HepG2 (cell line): ENCODE data around the gene SSC4D. TPM values are rescaled to one million over a fixed set of nuclear protein-coding genes. Genes with fewer than 3 reads are reported as not detected.

Experiments used
- ATAC-seq: fragments of 200-7000 bp; cut with Tn5 transposase; 3 replicates; pipeline ENCODE4 v1.9.1; 2020; ENCODE audit warnings: mild to moderate bottlenecking, moderate library complexity
- BruUV-seq: library from RNA; stranded (reverse); fragments of 400-500 nt; replicated peaks from 2 replicates; lab custom pipeline; 2021; lab: Mats Ljungman, UMichigan
- CTCF ChIA-PET: fragments of 300-600 bp; formaldehyde crosslinking; extraction: SDS; loops from one replicate; lab custom pipeline; 2021; ENCODE audit warnings: low total read pairs, inconsistent platforms, low intra/inter-chr PET ratio; lab: Yijun Ruan, JAX
- POLR2A ChIA-PET: fragments of 350-600 bp; sonication (Branson Sonifier 250); formaldehyde crosslinking; loops from one replicate; lab custom pipeline; 2020; ENCODE audit warnings: antibody characterized with exemption, inconsistent platforms; lab: Yijun Ruan, JAX
- DNase-seq: peaks from one replicate; pipeline ENCODE4 v3.0.0-alpha.2; 2015; ENCODE audit warnings: low spot score
- FAIRE-seq: peaks from 3 replicates; lab custom pipeline; 2011; peaks lifted over from hg19 to GRCh38; lab: Jason Lieb, UNC
- H2AFZ ChIP-seq: one replicate; pipeline ENCODE4 v1.6.1; 2011; ENCODE audit warnings: low read length, inconsistent platforms
- H3K27ac ChIP-seq: fragments of 300-600 bp; 3 replicates; pipeline ENCODE4 v1.8.0; 2011; ENCODE audit warnings: mixed run types, mild to moderate bottlenecking, mixed read lengths, low read length, inconsistent platforms; ENCODE audit not compliant: insufficient read depth; ENCODE audit errors: extremely low read length
- H3K27me3 ChIP-seq, 2 experiments: fragments of 200-600 bp in 1 of 2; 2 replicates in 1 of 2; 3 replicates in 1 of 2; pipeline versions ENCODE4 v1.6.0 to v1.8.0; 2011; ENCODE audit warnings: low read length in 2 of 2, mild to moderate bottlenecking in 2 of 2, moderate library complexity in 2 of 2, inconsistent platforms in 1 of 2; ENCODE audit not compliant: insufficient read depth in 2 of 2, control insufficient read depth in 1 of 2
- H3K36me3 ChIP-seq, 2 experiments: fragments of 200-600 bp in 1 of 2; replicated peaks in 1 of 2; 2 replicates in 1 of 2; 3 replicates in 1 of 2; pipeline versions ENCODE4 v1.5.1 to v1.8.0; 2011; ENCODE audit warnings: low read length in 2 of 2, inconsistent platforms in 1 of 2; ENCODE audit not compliant: insufficient read depth in 2 of 2, control insufficient read depth in 1 of 2
- H3K4me1 ChIP-seq: 2 replicates; pipeline ENCODE4 v1.5.1; 2012; ENCODE audit warnings: low read length, inconsistent platforms; ENCODE audit not compliant: insufficient read depth
- H3K4me2 ChIP-seq: 2 replicates; pipeline ENCODE4 v1.6.0; 2011; ENCODE audit warnings: low read depth, low read length, inconsistent platforms
- H3K4me3 ChIP-seq, 3 experiments: fragments of 200-600 bp in 1 of 3; sonication (generic), shearing (Covaris generic) in 1 of 3; replicated peaks in 1 of 3; 2 replicates each; pipeline ENCODE4 v1.5.1; 2011 to 2016; ENCODE audit warnings: low read length in 3 of 3, inconsistent platforms in 2 of 3, low read depth in 2 of 3, mild to moderate bottlenecking in 2 of 3, control low read depth in 1 of 3, mixed read lengths in 1 of 3; ENCODE audit not compliant: insufficient read depth in 1 of 3
- H3K79me2 ChIP-seq: one replicate; pipeline ENCODE4 v1.6.1; 2011; ENCODE audit warnings: low read length, inconsistent platforms; ENCODE audit not compliant: insufficient read depth
- H3K9ac ChIP-seq: 2 replicates; pipeline ENCODE4 v1.6.0; 2011; ENCODE audit warnings: mild to moderate bottlenecking, low read depth, low read length, inconsistent platforms; ENCODE audit not compliant: insufficient read depth
- H3K9me3 ChIP-seq: 2 replicates; pipeline ENCODE4 v1.5.1; 2012; ENCODE audit warnings: mild to moderate bottlenecking, low read length
- H4K20me1 ChIP-seq: 2 replicates; pipeline ENCODE4 v1.6.0; 2011; ENCODE audit warnings: inconsistent platforms, mild to moderate bottlenecking, low read length, moderate library complexity; ENCODE audit not compliant: insufficient read depth
- AGO1 ChIP-seq: fragments of 200-400 bp; formaldehyde crosslinking; IDR thresholded peaks from 2 replicates; pipeline ENCODE4 v1.6.1; 2017; ENCODE audit warnings: mild to moderate bottlenecking, low read depth, low read length, moderate library complexity; ENCODE audit not compliant: poor library complexity, severe bottlenecking
- AGO2 ChIP-seq: fragments of 200-400 bp; formaldehyde crosslinking; optimal IDR thresholded peaks from 2 replicates; pipeline ENCODE3; 2017; ENCODE audit warnings: mild to moderate bottlenecking, low read depth, low read length, moderate library complexity
- RBM22 ChIP-seq: fragments of 200-400 bp; formaldehyde crosslinking; optimal IDR thresholded peaks from 2 replicates; pipeline ENCODE3; 2017; ENCODE audit warnings: mild to moderate bottlenecking, low read length, moderate library complexity
- ZBTB14 ChIP-seq: sonication (generic); formaldehyde crosslinking; IDR thresholded peaks from 2 replicates; pipeline ENCODE4 v1.4.0; 2020; ENCODE audit warnings: missing genetic modification reagents
- ZNF687 ChIP-seq: sonication (generic); formaldehyde crosslinking; IDR thresholded peaks from 2 replicates; pipeline ENCODE4 v1.5.1; 2020; ENCODE audit warnings: mild to moderate bottlenecking, missing genetic modification reagents, moderate library complexity
- ZNF83 ChIP-seq: sonication (generic); formaldehyde crosslinking; IDR thresholded peaks from 2 replicates; pipeline ENCODE4 v1.4.0; 2020; ENCODE audit warnings: missing genetic modification reagents, mild to moderate bottlenecking, borderline replicate concordance
- WGBS: methylation state at CpG from one replicate; pipeline ENCODE4 v1.1.6; 2017; ENCODE audit warnings: low lambda C conversion rate; 5-methylcytosine and 5-hydroxymethylcytosine counted together
- in situ Hi-C: cut with HindIII; loops from 2 replicates; pipeline ENCODE4 v1.10.0; 2017; ENCODE audit warnings: low pct_unique_long_range_greater_than_20kb; ENCODE audit not compliant: extremely low pct_ligation_motif_present
- intact Hi-C: fragments of 100-400 bp; cut with micrococcal nuclease; formaldehyde crosslinking; loops from one replicate; pipeline ENCODE4 v1.10.0; 2022; ENCODE audit not compliant: unreplicated experiment
- polyA plus RNA-seq, 8 experiments: library from polyadenylated mRNA; depleted of rRNA in 3 of 8; stranded (reverse) in 7 of 8; unstranded in 1 of 8; fragments of >200 nt; fragmentation: Illumina TruSeq in 4 of 8; extraction: Trizol in 4 of 8; gene quantifications; 2 replicates each; pipeline versions ENCODE4 v1.2.1 to v1.2.3, GENCODE V29; 2011 to 2016; ENCODE audit warnings: low read depth in 4 of 8, missing spikeins in 1 of 8, mixed read lengths in 1 of 8; ENCODE audit not compliant: insufficient read depth in 1 of 8
- total RNA-seq, 5 experiments: library from RNA; depleted of rRNA; stranded (reverse); fragments of >200 nt; fragmentation: Illumina TruSeq; extraction: Trizol; gene quantifications; 2 replicates each; pipeline ENCODE4 v1.2.3, GENCODE V29; 2016; ENCODE audit warnings: low read depth in 1 of 5

SSC4D gene
- total and polyA plus RNA-seq, 2 of the 13 experiments (the other 11 are each of a cell fraction or from before 2014, with no cell fraction given) = 33.3 to 63.8 TPM

DNA sequence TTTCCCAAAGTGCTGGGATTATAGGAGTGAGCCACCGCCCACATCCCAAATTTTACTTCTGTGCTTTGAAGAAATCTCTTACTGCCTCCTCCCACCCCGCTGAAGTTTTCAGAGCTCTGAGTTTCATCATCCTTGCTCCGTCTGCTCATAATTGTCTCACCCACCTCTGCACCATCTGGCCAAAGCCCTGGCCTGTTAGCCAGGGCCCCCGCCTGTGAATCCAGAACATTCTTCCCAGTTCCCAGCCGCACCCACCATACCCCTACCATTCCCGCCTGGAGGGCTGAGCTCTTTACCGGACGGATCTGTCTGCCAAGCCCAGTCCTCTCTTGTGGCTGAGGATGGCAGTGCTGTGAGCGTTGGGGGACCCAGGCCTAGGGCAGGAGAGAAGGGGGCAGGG lies 14.5 kb downstream of the SSC4D start:
- no peak for FAIRE-seq
- intact Hi-C loops = no loop called here
- H3K4me2 ChIP-seq = no peak overlapping the region
- no peak overlapping the region for H3K27ac ChIP-seq
- whole genome bisulfite sequencing = 84% methylated on average over 9 of the region's 9 CpGs
- no peaks in the 10 kb centered on the region for H3K27me3 ChIP-seq
- H2AFZ ChIP-seq = no peak overlapping the region
- ATAC-seq = no peak
- H3K4me1 ChIP-seq = peaks cover 42% of the 10 kb centered on the region
- ChIA-PET CTCF (no interaction called here), POLR2A (interaction anchor here (1.4 to 2.8 kb wide), 3 partner anchors 13 to 36 kb away, joined by 4 to 19 read pairs (median 15); partner anchors contain the start of genes SSC4D and YWHAG)
- BruUV-seq = no TSS peak
- H3K4me3 ChIP-seq = no peak overlapping the region
- no peak overlapping the region for H3K9ac ChIP-seq
- no peaks in the 10 kb centered on the region for H3K9me3 ChIP-seq
- no peaks in the 10 kb centered on the region for H4K20me1 ChIP-seq
- in situ Hi-C loops = no loop called here
- no peak for DNase-seq
- TF ChIP-seq AGO1 (peak; percentile 34), ZNF83 (CRISPR knock-in tag) (no peak), ZNF687 (peak; percentile 16; the same call in 1 of the 2 replicates), ZBTB14 (CRISPR knock-in tag) (no peak), RBM22 (peak; percentile 31), AGO2 (peak; percentile 85)
- peaks cover 0 to under 1% of the 10 kb centered on the region in 2 experiments; a peak in 1 of 5 replicates for H3K36me3 ChIP-seq
- no peaks in the 10 kb centered on the region for H3K79me2 ChIP-seq
